Loucy (cell line): ENCODE measurements around the gene PREX1.

Source experiments
- H2AFZ ChIP-seq: fragments of 200-600 bp; sonication (generic); 2 replicates; pipeline ENCODE4 v1.6.0; 2016; ENCODE audit warnings: antibody characterized with exemption, mild to moderate bottlenecking, low read length, moderate library complexity
- H3F3A ChIP-seq: fragments of 200-600 bp; 2 replicates; pipeline ENCODE4 v1.6.0; 2016; ENCODE audit warnings: antibody characterized with exemption, low read depth, mild to moderate bottlenecking
- H3K27me3 ChIP-seq: fragments of 200-600 bp; sonication (generic); 2 replicates; pipeline ENCODE4 v1.6.1; 2014; ENCODE audit warnings: low read length, mild to moderate bottlenecking; ENCODE audit not compliant: insufficient read depth, poor library complexity, severe bottlenecking
- H3K36me3 ChIP-seq: fragments of 200-600 bp; sonication (generic); 2 replicates; pipeline ENCODE4 v1.6.1; 2016; ENCODE audit warnings: low read length; ENCODE audit not compliant: insufficient read depth
- H3K4me1 ChIP-seq: fragments of 200-600 bp; sonication (generic); 2 replicates; pipeline ENCODE4 v1.5.1; 2014; ENCODE audit warnings: low read length, mild to moderate bottlenecking; ENCODE audit not compliant: insufficient read depth, poor library complexity, severe bottlenecking
- H3K4me2 ChIP-seq: fragments of 200-600 bp; sonication (generic); 2 replicates; pipeline ENCODE4 v1.6.0; 2014; ENCODE audit warnings: antibody characterized with exemption, low read length, low read depth, mild to moderate bottlenecking; ENCODE audit not compliant: poor library complexity, severe bottlenecking
- H3K4me3 ChIP-seq: fragments of 200-600 bp; sonication (generic); 2 replicates; pipeline ENCODE4 v1.5.1; 2014; ENCODE audit warnings: low read length, mild to moderate bottlenecking, mixed read lengths; ENCODE audit not compliant: poor library complexity, severe bottlenecking
- H3K79me2 ChIP-seq: fragments of 200-600 bp; sonication (generic); 2 replicates; pipeline ENCODE4 v1.6.1; 2014; ENCODE audit warnings: low read length; ENCODE audit not compliant: insufficient read depth
- H3K9ac ChIP-seq: fragments of 200-600 bp; sonication (generic); 2 replicates; pipeline ENCODE4 v1.6.0; 2014; ENCODE audit warnings: mild to moderate bottlenecking, low read depth, low read length, moderate library complexity; ENCODE audit not compliant: poor library complexity, severe bottlenecking
- H3K9me2 ChIP-seq: fragments of 200-600 bp; sonication (generic); replicated peaks from 2 replicates; pipeline ENCODE4 v1.6.1; 2016; ENCODE audit warnings: low read depth, low read length, mixed read lengths
- H3K9me3 ChIP-seq: fragments of 200-600 bp; sonication (generic); 2 replicates; pipeline ENCODE4 v1.6.1; 2014; ENCODE audit warnings: mild to moderate bottlenecking, antibody characterized with exemption, low read length, low read depth; ENCODE audit not compliant: insufficient read depth
- H4K20me1 ChIP-seq: fragments of 200-600 bp; sonication (generic); 2 replicates; pipeline ENCODE4 v1.6.0; 2014; ENCODE audit warnings: antibody characterized with exemption, low read length, mild to moderate bottlenecking; ENCODE audit not compliant: insufficient read depth, poor library complexity, severe bottlenecking
- CTCF ChIP-seq: fragments of 200-600 bp; sonication (generic); conservative IDR thresholded peaks from 2 replicates; pipeline ENCODE4 v1.5.1; 2014; ENCODE audit warnings: mild to moderate bottlenecking, antibody characterized with exemption, low read length
- EZH2phosphoT487 ChIP-seq: fragments of 200-600 bp; IDR thresholded peaks from 2 replicates; pipeline ENCODE4 v1.6.1; 2018; ENCODE audit warnings: antibody characterized with exemption, mild to moderate bottlenecking, moderate library complexity, borderline replicate concordance

Gene PREX1

GRCh38 chr20:48667889-48668413 lies 159.8 kb downstream of the PREX1 start:
- H3K9me2 ChIP-seq, result no peaks in the 10 kb centered on the region
- H2AFZ ChIP-seq, result no peak overlapping the region
- H3F3A ChIP-seq, result no peaks in the 10 kb centered on the region
- H3K36me3 ChIP-seq, result peaks cover 3% of the 10 kb centered on the region; the same call in 1 of the 2 replicates
- no peaks in the 10 kb centered on the region for H3K79me2 ChIP-seq
- TF ChIP-seq CTCF (no peak), EZH2phosphoT487 (no peak)
- no peaks in the 10 kb centered on the region for H3K27me3 ChIP-seq
- no peak overlapping the region for H3K4me3 ChIP-seq
- H3K9ac ChIP-seq, result no peak overlapping the region
- H4K20me1 ChIP-seq, result no peaks in the 10 kb centered on the region
- no peaks in the 10 kb centered on the region for H3K4me1 ChIP-seq
- H3K4me2 ChIP-seq, result no peak overlapping the region
- H3K9me3 ChIP-seq, result no peaks in the 10 kb centered on the region

GRCh38 chr20:48667481-48667880 lies 160.3 kb downstream of the PREX1 start:
- Histone ChIP-seq H3K4me1 (no peaks in the 10 kb centered on the region), H2AFZ (no peak overlapping the region), H3K9me3 (no peaks in the 10 kb centered on the region), H3K79me2 (no peaks in the 10 kb centered on the region), H3K36me3 (peaks cover 3% of the 10 kb centered on the region; the same call in 1 of the 2 replicates), H3K27me3 (no peaks in the 10 kb centered on the region), H3F3A (no peaks in the 10 kb centered on the region), H3K4me3 (no peak overlapping the region), H4K20me1 (no peaks in the 10 kb centered on the region), H3K4me2 (no peak overlapping the region), H3K9me2 (no peaks in the 10 kb centered on the region), H3K9ac (no peak overlapping the region)
- TF ChIP-seq EZH2phosphoT487 (no peak), CTCF (no peak)

- Histone ChIP-seq H3K27me3 (no peaks in the 10 kb centered on the region), H3K9ac (no peak overlapping the region)
Observed at GRCh38 chr20:48665785-48666184, 162.0 kb downstream of the PREX1 start.

More at GRCh38 chr20:48665785-48666184, 162.0 kb downstream of the PREX1 start:
- Histone ChIP-seq H2AFZ (no peak overlapping the region), H4K20me1 (no peaks in the 10 kb centered on the region), H3K36me3 (peaks cover 3% of the 10 kb centered on the region; the same call in 1 of the 2 replicates), H3K9me2 (no peaks in the 10 kb centered on the region), H3F3A (no peaks in the 10 kb centered on the region), H3K4me3 (no peak overlapping the region), H3K9me3 (no peaks in the 10 kb centered on the region), H3K79me2 (no peaks in the 10 kb centered on the region), H3K4me2 (no peak overlapping the region), H3K4me1 (no peaks in the 10 kb centered on the region)
- TF ChIP-seq CTCF (no peak), EZH2phosphoT487 (no peak)
